Suprapubic skin (tissue), 3 donors: ENCODE measurements around the gene FBXL3.

Experiments used
- CTCF ChIP-seq, 2 donors: fragments of 200-600 bp in 1 of 2; fragments of 450-650 bp in 1 of 2; sonication (generic) in 1 of 2; IDR thresholded peaks; one replicate each; pipeline ENCODE4 v1.5.1; 2016 to 2019; ENCODE audit warnings: antibody characterized with exemption in 2 of 2, mild to moderate bottlenecking in 1 of 2, moderate library complexity in 1 of 2
- POLR2AphosphoS5 ChIP-seq, 3 donors: sonication (generic); formaldehyde crosslinking; IDR thresholded peaks; one replicate each; pipeline ENCODE4 v1.6.1; 2017; ENCODE audit warnings: antibody characterized with exemption in 3 of 3

- TF ChIP-seq POLR2AphosphoS5 (IDR thresholded peaks at IDR 0.05) (no peak), CTCF (IDR thresholded peaks at IDR 0.05) (no peak)
These were observed 4.8 kb upstream of the FBXL3 start for GRCh38 chr13:77031656-77032243.
